ENCODE results near the gene GABBR2. TPM values are rescaled to one million over a fixed set of nuclear protein-coding genes. Genes with fewer than 3 reads are reported as not detected.
A peak's percentile ranks its signal among the peaks of the same experiment; 100 is the strongest.

Gene GABBR2
- total and polyA plus RNA-seq, 9 of the 15 experiments (the other 6 are each of a cell fraction or from before 2014, with no cell fraction given): 0.15 to 1.9 (median 0.32) TPM

GRCh38 chr9:98365227-98365669 lies 343.5 kb downstream of the GABBR2 start (continued):
- TF ChIP-seq THRB (CRISPR knock-in tag; conservative IDR thresholded peaks at IDR 0.05) (no peak), RBM39 (optimal IDR thresholded peaks at IDR 0.05; ENCODE audit: low read depth, low read length) (no peak), IRF2 (CRISPR knock-in tag; IDR thresholded peaks at IDR 0.05) (no peak), FOXK2 (conservative IDR thresholded peaks at IDR 0.05 in 1 of 2, IDR thresholded peaks at IDR 0.05 in 1 of 2; ENCODE audit: low read depth in 2 of 2) (peak in 1 of 2 experiments; percentile 50; a peak in 1 of 4 replicates), RERE (CRISPR knock-in tag; IDR thresholded peaks at IDR 0.05; ENCODE audit: borderline replicate concordance) (no peak), GABPB1 (CRISPR knock-in tag; IDR thresholded peaks at IDR 0.05) (no peak), CBX1 (IDR thresholded peaks at IDR 0.05; ENCODE audit: low read depth) (peak; percentile 98), NFATC3 (IDR thresholded peaks at IDR 0.05) (no peak)
- TF ChIP-seq, protein P1, sequence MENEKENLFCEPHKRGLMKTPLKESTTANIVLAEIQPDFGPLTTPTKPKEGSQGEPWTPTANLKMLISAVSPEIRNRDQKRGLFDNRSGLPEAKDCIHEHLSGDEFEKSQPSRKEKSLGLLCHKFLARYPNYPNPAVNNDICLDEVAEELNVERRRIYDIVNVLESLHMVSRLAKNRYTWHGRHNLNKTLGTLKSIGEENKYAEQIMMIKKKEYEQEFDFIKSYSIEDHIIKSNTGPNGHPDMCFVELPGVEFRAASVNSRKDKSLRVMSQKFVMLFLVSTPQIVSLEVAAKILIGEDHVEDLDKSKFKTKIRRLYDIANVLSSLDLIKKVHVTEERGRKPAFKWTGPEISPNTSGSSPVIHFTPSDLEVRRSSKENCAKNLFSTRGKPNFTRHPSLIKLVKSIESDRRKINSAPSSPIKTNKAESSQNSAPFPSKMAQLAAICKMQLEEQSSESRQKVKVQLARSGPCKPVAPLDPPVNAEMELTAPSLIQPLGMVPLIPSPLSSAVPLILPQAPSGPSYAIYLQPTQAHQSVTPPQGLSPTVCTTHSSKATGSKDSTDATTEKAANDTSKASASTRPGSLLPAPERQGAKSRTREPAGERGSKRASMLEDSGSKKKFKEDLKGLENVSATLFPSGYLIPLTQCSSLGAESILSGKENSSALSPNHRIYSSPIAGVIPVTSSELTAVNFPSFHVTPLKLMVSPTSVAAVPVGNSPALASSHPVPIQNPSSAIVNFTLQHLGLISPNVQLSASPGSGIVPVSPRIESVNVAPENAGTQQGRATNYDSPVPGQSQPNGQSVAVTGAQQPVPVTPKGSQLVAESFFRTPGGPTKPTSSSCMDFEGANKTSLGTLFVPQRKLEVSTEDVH (IDR thresholded peaks at IDR 0.05; ENCODE audit: low read depth, partially characterized antibody): no peak

All from K562 (cell line).